Activated gamma-delta T cell (primary cell): ENCODE results near the gene TFIP11.
"Not testable (repeated sequence)": the region's sequence is repeated elsewhere in the genome, so short reads cannot be mapped to it uniquely, and the experiment has no call there.

Experiments used
- DNase-seq: peaks from one replicate; lab custom pipeline; 2025; lab: John Stamatoyannopoulos, UW

The TFIP11 gene

GRCh38 chr22:26541167-26541819 lies 29.0 kb upstream of the TFIP11 start:
- no peak for DNase-seq

GRCh38 chr22:26540119-26540518 lies 27.8 kb upstream of the TFIP11 start:
- DNase-seq, result no peak

- DNase-seq, result no peak
Measured at GRCh38 chr22:26536762-26537134, 24.5 kb upstream of the TFIP11 start.

GRCh38 chr22:26536056-26536761 lies 23.9 kb upstream of the TFIP11 start:
- no peak for DNase-seq

- DNase-seq, result no peak
Measured at GRCh38 chr22:26535603-26535908, 23.3 kb upstream of the TFIP11 start.

- DNase-seq, result no peak
Measured at GRCh38 chr22:26534874-26535602, 22.8 kb upstream of the TFIP11 start.

GRCh38 chr22:26534171-26534855 lies 22.0 kb upstream of the TFIP11 start:
- DNase-seq, result no peak

- no peak for DNase-seq
Measured at GRCh38 chr22:26529345-26529744, 17.1 kb upstream of the TFIP11 start.

GRCh38 chr22:26528518-26528917 lies 16.2 kb upstream of the TFIP11 start:
- not testable (repeated sequence) for DNase-seq

- DNase-seq, result no peak
Measured at GRCh38 chr22:26527574-26528465, 15.5 kb upstream of the TFIP11 start.

GRCh38 chr22:26527167-26527566 lies 14.9 kb upstream of the TFIP11 start:
- DNase-seq, result no peak

- DNase-seq, result no peak
Measured at GRCh38 chr22:26525946-26526564, 13.8 kb upstream of the TFIP11 start.

GRCh38 chr22:26524870-26525269 lies 12.6 kb upstream of the TFIP11 start:
- DNase-seq, result no peak

- DNase-seq, result no peak
Measured at GRCh38 chr22:26522592-26522991, 10.3 kb upstream of the TFIP11 start.

- DNase-seq, result no peak
Measured at GRCh38 chr22:26522012-26522411, 9.7 kb upstream of the TFIP11 start.

- DNase-seq, result no peak
Measured at GRCh38 chr22:26517429-26517828, 5.2 kb upstream of the TFIP11 start.

GRCh38 chr22:26516503-26516902 lies 4.2 kb upstream of the TFIP11 start:
- no peak for DNase-seq

GRCh38 chr22:26515931-26516330 lies 3.7 kb upstream of the TFIP11 start:
- DNase-seq, result no peak

- no peak for DNase-seq
Measured at GRCh38 chr22:26514419-26515161, 2.3 kb upstream of the TFIP11 start.

GRCh38 chr22:26513838-26514237 lies 1.6 kb upstream of the TFIP11 start:
- DNase-seq, result no peak
